ENCODE measurements around the gene EPB41L4B. TPM values are rescaled to one million over a fixed set of nuclear protein-coding genes. Genes with fewer than 3 reads are reported as not detected.

EPB41L4B gene
- total RNA-seq, 6 experiments from 2014 or later, result 0.33 to 0.37 (median 0.35) TPM; not detected in 2

- TF ChIP-seq CTCF (IDR thresholded peaks at IDR 0.05), result no peak
- no peak overlapping the region for H3K4me3 Mint-ChIP-seq
- no peaks in the 10 kb centered on the region for H3K36me3 Mint-ChIP-seq (ENCODE audit: low read depth)
- peaks cover 6% of the 10 kb centered on the region; the same call in 1 of the 2 replicates for H3K4me1 Mint-ChIP-seq (ENCODE audit: low read depth)
- peaks cover 25% of the 10 kb centered on the region for H3K27me3 Mint-ChIP-seq (ENCODE audit: insufficient read depth)
- H3K9me3 Mint-ChIP-seq, result no peaks in the 10 kb centered on the region
- DNase-seq, result no peak
- H3K27ac Mint-ChIP-seq, result no peak overlapping the region
These were observed 33.3 kb upstream of the EPB41L4B start for GRCh38 chr9:109354190-109354589.

- H3K36me3 Mint-ChIP-seq (ENCODE audit: low read depth), result no peaks in the 10 kb centered on the region
- H3K27ac Mint-ChIP-seq, result no peak overlapping the region
- no peak for DNase-seq
- peaks cover 20% of the 10 kb centered on the region for H3K27me3 Mint-ChIP-seq (ENCODE audit: insufficient read depth)
- H3K4me1 Mint-ChIP-seq (ENCODE audit: low read depth), result peaks cover 10% of the 10 kb centered on the region; the same call in 1 of the 2 replicates
- no peak overlapping the region for H3K4me3 Mint-ChIP-seq
- TF ChIP-seq CTCF (IDR thresholded peaks at IDR 0.05), result no peak
- no peaks in the 10 kb centered on the region for H3K9me3 Mint-ChIP-seq
These were observed 30.2 kb upstream of the EPB41L4B start for GRCh38 chr9:109351032-109351431.

GRCh38 chr9:109349421-109349846 lies 28.6 kb upstream of the EPB41L4B start:
- H3K4me1 Mint-ChIP-seq (ENCODE audit: low read depth), result peaks cover 10% of the 10 kb centered on the region; the same call in 1 of the 2 replicates
- H3K36me3 Mint-ChIP-seq (ENCODE audit: low read depth), result no peaks in the 10 kb centered on the region
- no peaks in the 10 kb centered on the region for H3K9me3 Mint-ChIP-seq
- no peak for TF ChIP-seq CTCF (IDR thresholded peaks at IDR 0.05)
- peaks cover 13% of the 10 kb centered on the region for H3K27me3 Mint-ChIP-seq (ENCODE audit: insufficient read depth)
- H3K4me3 Mint-ChIP-seq, result no peak overlapping the region
- DNase-seq, result peak; percentile 91
- no peak overlapping the region for H3K27ac Mint-ChIP-seq

- TF ChIP-seq CTCF (IDR thresholded peaks at IDR 0.05), result no peak
- Mint-ChIP-seq H3K27me3 (ENCODE audit: insufficient read depth) (peaks cover 13% of the 10 kb centered on the region), H3K9me3 (no peaks in the 10 kb centered on the region), H3K36me3 (ENCODE audit: low read depth) (no peaks in the 10 kb centered on the region), H3K4me3 (no peak overlapping the region), H3K4me1 (ENCODE audit: low read depth) (peaks cover 10% of the 10 kb centered on the region; the same call in 1 of the 2 replicates), H3K27ac (no peak overlapping the region)
- no peak for DNase-seq
These were observed 26.0 kb upstream of the EPB41L4B start for GRCh38 chr9:109346904-109347303.

GRCh38 chr9:109344866-109345265 lies 24.0 kb upstream of the EPB41L4B start:
- Mint-ChIP-seq H3K27ac (no peak overlapping the region), H3K27me3 (ENCODE audit: insufficient read depth) (peaks cover 15% of the 10 kb centered on the region), H3K4me3 (no peak overlapping the region), H3K36me3 (ENCODE audit: low read depth) (no peaks in the 10 kb centered on the region), H3K9me3 (no peaks in the 10 kb centered on the region), H3K4me1 (ENCODE audit: low read depth) (peaks cover 10% of the 10 kb centered on the region; the same call in 1 of the 2 replicates)
- DNase-seq, result no peak
- TF ChIP-seq CTCF (IDR thresholded peaks at IDR 0.05), result no peak

GRCh38 chr9:109342878-109343277 lies 22.0 kb upstream of the EPB41L4B start:
- peaks cover 16% of the 10 kb centered on the region for H3K27me3 Mint-ChIP-seq (ENCODE audit: insufficient read depth)
- H3K4me3 Mint-ChIP-seq, result no peak overlapping the region
- no peak for DNase-seq
- no peak for TF ChIP-seq CTCF (IDR thresholded peaks at IDR 0.05)
- H3K36me3 Mint-ChIP-seq (ENCODE audit: low read depth), result no peaks in the 10 kb centered on the region
- H3K27ac Mint-ChIP-seq, result no peak overlapping the region
- no peaks in the 10 kb centered on the region for H3K9me3 Mint-ChIP-seq
- H3K4me1 Mint-ChIP-seq (ENCODE audit: low read depth), result no peaks in the 10 kb centered on the region

Data from HFFc6 (cell line).